Gastroesophageal sphincter (tissue), 4 donors: Measurements from ENCODE around the gene SLC25A21. TPM values are rescaled to one million over a fixed set of nuclear protein-coding genes. Genes with fewer than 3 reads are reported as not detected.

ENCODE experiments used
- ATAC-seq: fragments of 150-250 bp; one replicate; pipeline ENCODE4 v1.9.1; 2016; ENCODE audit warnings: mild to moderate bottlenecking, moderate library complexity
- H3K27ac ChIP-seq, 4 donors: fragments of 200-600 bp; sonication (generic) in 3 of 4; 1 replicate in 3 of 4; 2 replicates in 1 of 4; pipeline ENCODE4 v1.5.1; 2016 to 2019
- H3K27me3 ChIP-seq: fragments of 200-600 bp; sonication (generic); one replicate; pipeline ENCODE4 v1.5.1; 2019
- H3K36me3 ChIP-seq, 2 donors: fragments of 200-600 bp; sonication (generic); one replicate each; pipeline ENCODE4 v1.5.1; 2019; ENCODE audit warnings: control low read depth in 1 of 2
- H3K4me1 ChIP-seq, 3 donors: fragments of 200-600 bp; sonication (generic); 1 replicate in 2 of 3; 2 replicates in 1 of 3; pipeline ENCODE4 v1.5.1; 2016 to 2019; ENCODE audit warnings: control low read depth in 2 of 3
- H3K4me3 ChIP-seq, 2 donors: fragments of 200-600 bp; sonication (generic); one replicate each; pipeline ENCODE4 v1.5.1; 2019; ENCODE audit warnings: mild to moderate bottlenecking in 1 of 2, moderate library complexity in 1 of 2
- H3K9me3 ChIP-seq, 3 donors: fragments of 200-600 bp; sonication (generic); one replicate each; pipeline ENCODE4 v1.5.1; 2017 to 2019; ENCODE audit warnings: control low read depth in 2 of 3
- EP300 ChIP-seq: sonication (generic); formaldehyde crosslinking; IDR thresholded peaks from one replicate; pipeline ENCODE4 v1.6.1; 2017; ENCODE audit warnings: antibody characterized with exemption, mild to moderate bottlenecking
- POLR2A ChIP-seq, 2 donors: fragments of 450-650 bp; IDR thresholded peaks; one replicate each; pipeline ENCODE4 v1.6.1; 2017; ENCODE audit warnings: antibody characterized with exemption in 2 of 2, mild to moderate bottlenecking in 2 of 2, moderate library complexity in 1 of 2
- POLR2AphosphoS5 ChIP-seq: sonication (generic); formaldehyde crosslinking; IDR thresholded peaks from one replicate; pipeline ENCODE4 v1.6.1; 2017; ENCODE audit warnings: antibody characterized with exemption
- WGBS, 2 donors: methylation state at CpG; one replicate each; pipeline ENCODE4 v1.1.5; 2018; ENCODE audit warnings: low coverage in 1 of 2; 5-methylcytosine and 5-hydroxymethylcytosine counted together
- total RNA-seq, 4 donors: library from RNA; depleted of rRNA; stranded (reverse); fragments of >200 nt; gene quantifications; one replicate each; pipeline ENCODE4 v1.1.0, GENCODE V29; 2016
- TF ChIP-seq, protein P1 (sequence below), 4 experiments: fragments of 200-600 bp in 2 of 4; fragments of 450-650 bp in 2 of 4; sonication (generic) in 1 of 4; IDR thresholded peaks; one replicate each; pipeline ENCODE4 v1.5.1; 2017 to 2019; ENCODE audit warnings: antibody characterized with exemption in 4 of 4, mild to moderate bottlenecking in 2 of 4, moderate library complexity in 2 of 4

SLC25A21 gene
- total RNA-seq, 4 donors from 2014 or later, result 0.40 to 1.5 (median 1.3) TPM

DNA sequence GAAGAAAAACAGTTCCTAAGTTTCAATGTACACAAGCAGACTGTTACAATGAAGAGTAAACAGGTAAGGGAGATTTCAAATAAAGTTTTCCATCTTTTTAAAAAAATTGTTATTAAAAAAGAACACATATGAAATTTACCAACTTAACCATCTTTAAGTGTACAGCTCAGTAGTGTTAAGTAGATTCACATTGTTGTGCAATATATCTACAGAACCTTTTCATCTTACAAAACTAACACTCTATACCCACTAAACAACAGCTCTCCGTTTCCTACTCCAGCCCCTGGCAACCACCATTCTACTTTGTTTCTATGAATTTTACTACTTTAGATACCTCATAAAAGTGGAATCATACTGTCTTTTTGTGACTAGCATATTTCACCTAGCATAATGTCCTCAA lies 139.5 kb downstream of the SLC25A21 start:
- WGBS, 2 donors, result 81 to 95% methylated on average over 1 of the region's 1 CpG
- Histone ChIP-seq H3K9me3 (no peaks in the 10 kb centered on the region), H3K27me3 (no peaks in the 10 kb centered on the region), H3K4me1 (peaks cover 0 to 8% (median 0%) of the 10 kb centered on the region in 3 donors), H3K4me3 (no peak overlapping the region), H3K36me3 (no peaks in the 10 kb centered on the region), H3K27ac (no peak overlapping the region)
- TF ChIP-seq POLR2A (IDR thresholded peaks at IDR 0.05) (no peak), EP300 (no peak), POLR2AphosphoS5 (no peak)
- TF ChIP-seq, protein P1, sequence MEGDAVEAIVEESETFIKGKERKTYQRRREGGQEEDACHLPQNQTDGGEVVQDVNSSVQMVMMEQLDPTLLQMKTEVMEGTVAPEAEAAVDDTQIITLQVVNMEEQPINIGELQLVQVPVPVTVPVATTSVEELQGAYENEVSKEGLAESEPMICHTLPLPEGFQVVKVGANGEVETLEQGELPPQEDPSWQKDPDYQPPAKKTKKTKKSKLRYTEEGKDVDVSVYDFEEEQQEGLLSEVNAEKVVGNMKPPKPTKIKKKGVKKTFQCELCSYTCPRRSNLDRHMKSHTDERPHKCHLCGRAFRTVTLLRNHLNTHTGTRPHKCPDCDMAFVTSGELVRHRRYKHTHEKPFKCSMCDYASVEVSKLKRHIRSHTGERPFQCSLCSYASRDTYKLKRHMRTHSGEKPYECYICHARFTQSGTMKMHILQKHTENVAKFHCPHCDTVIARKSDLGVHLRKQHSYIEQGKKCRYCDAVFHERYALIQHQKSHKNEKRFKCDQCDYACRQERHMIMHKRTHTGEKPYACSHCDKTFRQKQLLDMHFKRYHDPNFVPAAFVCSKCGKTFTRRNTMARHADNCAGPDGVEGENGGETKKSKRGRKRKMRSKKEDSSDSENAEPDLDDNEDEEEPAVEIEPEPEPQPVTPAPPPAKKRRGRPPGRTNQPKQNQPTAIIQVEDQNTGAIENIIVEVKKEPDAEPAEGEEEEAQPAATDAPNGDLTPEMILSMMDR (IDR thresholded peaks at IDR 0.05), result no peak
- ATAC-seq, result no peak

DNA sequence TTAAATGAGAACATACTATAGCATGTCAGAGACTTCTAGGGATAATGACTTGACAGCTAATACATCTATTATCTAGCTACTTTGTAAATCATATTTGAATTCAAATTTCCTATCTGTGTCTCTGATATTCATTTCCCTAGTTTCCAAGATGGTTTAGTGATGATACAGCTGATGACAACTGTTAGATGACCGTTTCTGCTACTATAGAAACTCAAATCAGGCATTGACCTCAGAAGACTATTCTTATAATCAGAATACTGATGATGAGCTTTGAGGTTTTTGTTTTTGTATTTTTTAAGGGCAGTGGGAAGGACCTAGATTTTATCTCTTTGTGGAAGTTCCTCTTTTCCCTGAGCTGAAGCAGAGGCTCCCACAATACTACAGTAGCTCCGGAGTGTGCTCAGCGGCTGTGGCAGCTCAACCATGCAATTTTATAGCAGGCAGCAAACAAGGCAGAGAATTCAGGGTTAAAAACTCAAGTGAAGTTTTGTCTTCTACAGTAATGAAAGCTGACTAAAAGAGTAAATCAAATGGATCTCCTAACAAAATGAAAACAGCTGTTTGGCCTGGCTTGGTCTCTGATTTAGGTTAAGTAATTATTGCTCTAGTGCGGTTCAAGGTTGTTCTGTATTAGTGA lies 145.1 kb downstream of the SLC25A21 start:
- H3K36me3 ChIP-seq, result no peaks in the 10 kb centered on the region
- WGBS, 2 donors, result 77 to 79% methylated on average over 2 to 4 of the region's 4 CpGs
- TF ChIP-seq, protein P1 (IDR thresholded peaks at IDR 0.05), result no peak
- TF ChIP-seq POLR2A (IDR thresholded peaks at IDR 0.05), result no peak
- TF ChIP-seq POLR2AphosphoS5, result no peak
- no peak for TF ChIP-seq EP300
- ATAC-seq, result no peak
- no peaks in the 10 kb centered on the region for H3K27me3 ChIP-seq
- H3K27ac ChIP-seq, result no peak overlapping the region
- no peaks in the 10 kb centered on the region for H3K9me3 ChIP-seq
- H3K4me3 ChIP-seq, result no peak overlapping the region
- H3K4me1 ChIP-seq, result no peaks in the 10 kb centered on the region

DNA sequence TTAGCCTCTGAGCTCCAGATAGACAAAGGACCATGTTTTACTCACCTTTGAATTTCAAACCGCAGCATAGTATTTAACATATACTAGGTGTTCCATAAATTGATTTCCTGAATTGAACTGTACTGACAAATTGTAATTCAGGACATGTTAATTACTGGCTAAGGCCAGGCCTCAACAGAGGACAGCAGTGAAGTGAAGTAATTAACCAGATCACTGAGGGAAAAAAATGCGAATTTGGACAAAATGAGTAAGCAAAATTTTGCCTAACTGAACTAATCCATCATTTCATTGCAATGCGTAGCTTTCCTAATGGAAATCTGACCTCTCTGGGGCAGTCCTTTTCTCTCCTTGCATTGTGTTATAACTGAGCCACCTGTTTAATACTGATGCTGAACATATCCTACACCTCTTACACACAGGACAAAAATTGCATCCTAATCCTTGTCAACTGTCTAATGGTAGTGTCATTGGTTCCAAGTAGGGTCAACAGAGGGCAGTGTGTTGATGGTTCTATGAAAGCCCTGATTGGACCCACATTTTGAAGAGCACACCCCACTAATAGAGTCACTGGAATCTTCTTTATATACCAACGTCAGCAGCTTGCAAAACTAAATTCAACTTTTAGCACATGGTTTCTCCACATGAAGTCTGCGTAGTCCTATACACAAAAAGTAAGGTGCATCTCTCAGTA lies 148.4 kb downstream of the SLC25A21 start:
- Histone ChIP-seq H3K9me3 (no peaks in the 10 kb centered on the region), H3K27ac (no peak overlapping the region), H3K27me3 (no peaks in the 10 kb centered on the region), H3K4me1 (no peaks in the 10 kb centered on the region), H3K4me3 (no peak overlapping the region), H3K36me3 (no peaks in the 10 kb centered on the region)
- ATAC-seq, result no peak
- WGBS, 2 donors, result 85 to 96% methylated on average over 3 to 5 of the region's 5 CpGs
- TF ChIP-seq, protein P1 (IDR thresholded peaks at IDR 0.05), result no peak
- no peak for TF ChIP-seq EP300

DNA sequence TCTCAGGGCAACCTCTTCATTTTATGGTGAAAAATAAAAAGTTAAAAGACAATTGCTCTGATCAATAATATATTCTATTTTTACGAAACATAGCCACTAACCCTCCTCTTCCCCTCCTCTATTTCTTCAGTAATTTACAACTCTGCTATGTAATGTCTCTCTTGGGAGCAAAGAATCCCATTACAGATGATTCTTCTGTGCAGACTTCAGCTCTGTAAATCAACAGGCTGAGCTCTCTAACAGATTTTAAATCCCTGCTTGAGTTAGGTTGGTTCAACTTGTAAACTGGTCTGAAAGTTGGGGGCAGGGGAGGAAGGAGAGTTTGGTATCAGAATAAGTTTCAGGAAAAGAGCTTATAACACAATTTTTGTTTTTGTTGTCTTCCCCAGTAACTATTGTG lies 151.0 kb downstream of the SLC25A21 start:
- Histone ChIP-seq H3K27ac (no peak overlapping the region), H3K4me3 (no peak overlapping the region), H3K36me3 (no peaks in the 10 kb centered on the region), H3K4me1 (no peaks in the 10 kb centered on the region), H3K9me3 (no peaks in the 10 kb centered on the region), H3K27me3 (no peaks in the 10 kb centered on the region)
- WGBS, 2 donors, result 80 to 91% methylated on average over 1 of the region's 1 CpG
- TF ChIP-seq POLR2AphosphoS5, result no peak
- TF ChIP-seq, protein P1 (IDR thresholded peaks at IDR 0.05), result no peak
- no peak for TF ChIP-seq POLR2A (IDR thresholded peaks at IDR 0.05)
- no peak for TF ChIP-seq EP300
- ATAC-seq, result no peak

DNA sequence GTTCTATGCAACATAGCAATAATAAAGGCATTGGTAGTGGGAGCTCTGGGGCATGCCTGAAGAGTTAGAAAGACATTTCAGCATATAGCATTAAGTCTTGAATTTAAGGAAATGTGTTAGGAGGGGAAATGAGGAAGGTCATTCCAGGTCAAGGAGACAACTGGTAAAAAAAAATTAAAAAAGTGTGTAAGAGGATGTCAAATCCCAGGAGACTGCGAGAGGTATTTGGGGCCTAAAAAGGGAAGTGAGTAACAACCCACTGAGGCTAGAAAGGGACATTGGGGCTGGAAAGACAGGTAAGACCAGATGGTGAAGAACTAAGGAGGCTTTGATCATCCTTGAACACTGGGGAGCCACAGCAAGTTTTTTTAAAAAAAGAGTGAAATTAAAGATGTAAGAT lies 152.9 kb downstream of the SLC25A21 start:
- no peak overlapping the region for H3K4me3 ChIP-seq
- H3K27me3 ChIP-seq, result no peaks in the 10 kb centered on the region
- H3K9me3 ChIP-seq, result no peaks in the 10 kb centered on the region
- TF ChIP-seq POLR2A (IDR thresholded peaks at IDR 0.05) (no peak), EP300 (no peak), POLR2AphosphoS5 (no peak)
- TF ChIP-seq, protein P1 (IDR thresholded peaks at IDR 0.05), result no peak
- WGBS, 2 donors, result 57 to 80% methylated on average over 1 of the region's 1 CpG
- H3K27ac ChIP-seq, result no peak overlapping the region
- H3K36me3 ChIP-seq, result no peaks in the 10 kb centered on the region
- ATAC-seq, result no peak
- no peaks in the 10 kb centered on the region for H3K4me1 ChIP-seq
